HEK293 (cell line): ENCODE measurements around the gene ABHD8.

Experiments used
- EGR2 ChIP-seq: fragments of 450-650 bp; formaldehyde crosslinking; IDR thresholded peaks from 2 replicates; pipeline ENCODE4 v1.5.1; 2016; ENCODE audit warnings: low read depth, missing biosample characterization, missing genetic modification characterization
- HOXC10 ChIP-seq: sonication (generic); formaldehyde crosslinking; IDR thresholded peaks from 2 replicates; pipeline ENCODE4 v1.8.1; 2023; ENCODE audit warnings: mild to moderate bottlenecking, missing genetic modification reagents
- KLF17 ChIP-seq: fragments of 450-650 bp; formaldehyde crosslinking; IDR thresholded peaks from 2 replicates; pipeline ENCODE4 v1.5.1; 2016; ENCODE audit warnings: missing biosample characterization, missing genetic modification characterization
- KLF8 ChIP-seq: fragments of 450-650 bp; formaldehyde crosslinking; IDR thresholded peaks from 2 replicates; pipeline ENCODE4 v1.5.1; 2016; ENCODE audit warnings: missing biosample characterization, missing genetic modification characterization
- KLF9 ChIP-seq: fragments of 450-650 bp; formaldehyde crosslinking; IDR thresholded peaks from 2 replicates; pipeline ENCODE4 v1.5.1; 2016; ENCODE audit warnings: missing biosample characterization, missing genetic modification characterization, low read depth
- OVOL3 ChIP-seq: fragments of 450-650 bp; formaldehyde crosslinking; IDR thresholded peaks from 2 replicates; pipeline ENCODE4 v1.5.1; 2016; ENCODE audit warnings: missing biosample characterization, missing genetic modification characterization
- ZBTB26 ChIP-seq: fragments of 450-650 bp; formaldehyde crosslinking; optimal IDR thresholded peaks from 2 replicates; pipeline ENCODE3; 2016; ENCODE audit warnings: missing biosample characterization, mild to moderate bottlenecking, missing genetic modification characterization
- ZBTB49 ChIP-seq: fragments of 450-650 bp; formaldehyde crosslinking; IDR thresholded peaks from 2 replicates; pipeline ENCODE4 v1.5.1; 2016; ENCODE audit warnings: missing biosample characterization, missing genetic modification characterization, low read depth
- ZBTB6 ChIP-seq: fragments of 450-650 bp; formaldehyde crosslinking; IDR thresholded peaks from 2 replicates; pipeline ENCODE4 v1.5.1; 2017; ENCODE audit warnings: missing biosample characterization, missing genetic modification characterization
- ZFHX2 ChIP-seq: fragments of 450-650 bp; formaldehyde crosslinking; conservative IDR thresholded peaks from 2 replicates; pipeline ENCODE4 v1.5.1; 2016; ENCODE audit warnings: missing biosample characterization, missing genetic modification characterization
- ZFP37 ChIP-seq: fragments of 450-650 bp; formaldehyde crosslinking; IDR thresholded peaks from 2 replicates; pipeline ENCODE4 v1.5.1; 2016; ENCODE audit warnings: missing biosample characterization, missing genetic modification characterization
- ZFP69B ChIP-seq: fragments of 450-650 bp; formaldehyde crosslinking; IDR thresholded peaks from 2 replicates; pipeline ENCODE4 v1.5.1; 2016; ENCODE audit warnings: missing biosample characterization, missing genetic modification characterization
- ZNF121 ChIP-seq: fragments of 450-650 bp; formaldehyde crosslinking; IDR thresholded peaks from 2 replicates; pipeline ENCODE4 v1.5.1; 2016; ENCODE audit warnings: missing biosample characterization, missing genetic modification characterization
- ZNF138 ChIP-seq: fragments of 450-650 bp; formaldehyde crosslinking; IDR thresholded peaks from 2 replicates; pipeline ENCODE4 v1.5.1; 2016; ENCODE audit warnings: missing biosample characterization, missing genetic modification characterization, borderline replicate concordance
- ZNF155 ChIP-seq: fragments of 450-650 bp; formaldehyde crosslinking; IDR thresholded peaks from 2 replicates; pipeline ENCODE4 v1.5.1; 2016; ENCODE audit warnings: missing biosample characterization, missing genetic modification characterization
- ZNF174 ChIP-seq: fragments of 450-650 bp; formaldehyde crosslinking; IDR thresholded peaks from 2 replicates; pipeline ENCODE4 v1.5.0; 2017; ENCODE audit warnings: missing biosample characterization, mild to moderate bottlenecking, missing genetic modification characterization
- ZNF175 ChIP-seq: fragments of 450-650 bp; formaldehyde crosslinking; IDR thresholded peaks from 2 replicates; pipeline ENCODE4 v1.5.1; 2016; ENCODE audit warnings: missing biosample characterization, missing genetic modification characterization
- ZNF18 ChIP-seq: fragments of 450-650 bp; formaldehyde crosslinking; IDR thresholded peaks from 2 replicates; pipeline ENCODE4 v1.5.1; 2016; ENCODE audit warnings: missing biosample characterization, missing genetic modification characterization
- ZNF2 ChIP-seq: fragments of 450-650 bp; formaldehyde crosslinking; IDR thresholded peaks from 2 replicates; pipeline ENCODE4 v1.5.1; 2016; ENCODE audit warnings: missing biosample characterization, missing genetic modification characterization
- ZNF24 ChIP-seq: fragments of 450-650 bp; formaldehyde crosslinking; IDR thresholded peaks from 2 replicates; pipeline ENCODE4 v1.5.1; 2016; ENCODE audit warnings: missing biosample characterization, missing genetic modification characterization
- ZNF280C ChIP-seq: fragments of 450-650 bp; formaldehyde crosslinking; IDR thresholded peaks from 2 replicates; pipeline ENCODE4 v1.5.1; 2016; ENCODE audit warnings: missing biosample characterization, missing genetic modification characterization
- ZNF394 ChIP-seq: fragments of 450-650 bp; formaldehyde crosslinking; IDR thresholded peaks from 2 replicates; pipeline ENCODE4 v1.5.1; 2016; ENCODE audit warnings: missing biosample characterization, missing genetic modification characterization, mild to moderate bottlenecking, moderate library complexity, borderline replicate concordance
- ZNF416 ChIP-seq: fragments of 450-650 bp; formaldehyde crosslinking; IDR thresholded peaks from 2 replicates; pipeline ENCODE4 v1.5.1; 2016; ENCODE audit warnings: missing biosample characterization, missing genetic modification characterization
- ZNF529 ChIP-seq: fragments of 450-650 bp; formaldehyde crosslinking; IDR thresholded peaks from 2 replicates; pipeline ENCODE4 v1.5.1; 2017; ENCODE audit warnings: missing genetic modification characterization, missing biosample characterization; ENCODE audit not compliant: insufficient replicate concordance
- ZNF555 ChIP-seq: fragments of 450-650 bp; formaldehyde crosslinking; conservative IDR thresholded peaks from 2 replicates; pipeline ENCODE4 v1.5.1; 2017; ENCODE audit warnings: missing biosample characterization, mild to moderate bottlenecking, missing genetic modification characterization, inconsistent platforms
- ZNF596 ChIP-seq: fragments of 450-650 bp; IDR thresholded peaks from 2 replicates; pipeline ENCODE4 v1.5.0; 2018; ENCODE audit warnings: missing biosample characterization, mild to moderate bottlenecking, missing genetic modification characterization, moderate library complexity
- ZNF626 ChIP-seq: fragments of 450-650 bp; sonication (Bioruptor Pico); formaldehyde crosslinking; IDR thresholded peaks from 2 replicates; pipeline ENCODE4 v1.5.1; 2018; ENCODE audit warnings: missing biosample characterization, missing genetic modification characterization, inconsistent platforms
- ZNF645 ChIP-seq: fragments of 450-650 bp; formaldehyde crosslinking; IDR thresholded peaks from 2 replicates; pipeline ENCODE4; 2016; ENCODE audit warnings: missing biosample characterization, missing genetic modification characterization
- ZNF654 ChIP-seq: fragments of 450-650 bp; formaldehyde crosslinking; IDR thresholded peaks from 2 replicates; pipeline ENCODE4 v1.5.1; 2016; ENCODE audit warnings: low read depth, missing biosample characterization, missing genetic modification characterization

Gene ABHD8

GRCh38 chr19:17336872-17337674, 33.8 kb upstream of the ABHD8 start, which contains the start of gene GTPBP3 (continued):
- TF ChIP-seq ZNF645 (0 out of 2 replicates have a peak, but pooled peaks have one; percentile 24), ZFHX2 (tag by site-specific recombination) (peak; percentile 92), ZNF155 (tag by site-specific recombination) (no peak), HOXC10 (no peak; the same call in 1 of the 2 replicates), ZBTB6 (tag by site-specific recombination) (peak; percentile 84), ZBTB26 (tag by site-specific recombination) (no peak), ZNF555 (tag by site-specific recombination) (no peak), ZNF626 (tag by site-specific recombination) (no peak), ZNF24 (tag by site-specific recombination) (peak; percentile 82; the same call in 1 of the 2 replicates), EGR2 (tag by site-specific recombination) (peak; percentile 87), ZFP69B (tag by site-specific recombination) (peak; percentile 93), ZFP37 (tag by site-specific recombination) (peak; percentile 99), ZNF654 (tag by site-specific recombination) (peak; percentile 25), ZNF280C (tag by site-specific recombination) (no peak), ZNF394 (tag by site-specific recombination) (peak; percentile 75; the same call in 1 of the 2 replicates), ZNF18 (tag by site-specific recombination) (peak; percentile 43; the same call in 1 of the 2 replicates), ZNF121 (0 out of 2 replicates have a peak, but pooled peaks have one; percentile 21), ZNF416 (tag by site-specific recombination) (no peak), ZNF596 (tag by site-specific recombination) (no peak), ZNF174 (tag by site-specific recombination) (no peak), ZNF529 (tag by site-specific recombination) (no peak), ZBTB49 (tag by site-specific recombination) (no peak), ZNF138 (tag by site-specific recombination) (no peak), KLF8 (tag by site-specific recombination) (peak; percentile 100), ZNF2 (tag by site-specific recombination) (peak; percentile 99), KLF9 (peak; percentile 98), ZNF175 (no peak), OVOL3 (tag by site-specific recombination) (peak; percentile 92), KLF17 (tag by site-specific recombination) (peak; percentile 99)
